ENCODE data around the gene ADPRS.

GRCh38 chr1:36092798-36093185, 4.1 kb downstream of the ADPRS start:
- TF ChIP-seq ELK4 (IDR thresholded peaks at IDR 0.05; ENCODE audit: borderline replicate concordance, low read depth, low read length): no peak
- no peak for TF ChIP-seq ZNF157 (tag by site-specific recombination; IDR thresholded peaks at IDR 0.05)
- TF ChIP-seq, protein P1, sequence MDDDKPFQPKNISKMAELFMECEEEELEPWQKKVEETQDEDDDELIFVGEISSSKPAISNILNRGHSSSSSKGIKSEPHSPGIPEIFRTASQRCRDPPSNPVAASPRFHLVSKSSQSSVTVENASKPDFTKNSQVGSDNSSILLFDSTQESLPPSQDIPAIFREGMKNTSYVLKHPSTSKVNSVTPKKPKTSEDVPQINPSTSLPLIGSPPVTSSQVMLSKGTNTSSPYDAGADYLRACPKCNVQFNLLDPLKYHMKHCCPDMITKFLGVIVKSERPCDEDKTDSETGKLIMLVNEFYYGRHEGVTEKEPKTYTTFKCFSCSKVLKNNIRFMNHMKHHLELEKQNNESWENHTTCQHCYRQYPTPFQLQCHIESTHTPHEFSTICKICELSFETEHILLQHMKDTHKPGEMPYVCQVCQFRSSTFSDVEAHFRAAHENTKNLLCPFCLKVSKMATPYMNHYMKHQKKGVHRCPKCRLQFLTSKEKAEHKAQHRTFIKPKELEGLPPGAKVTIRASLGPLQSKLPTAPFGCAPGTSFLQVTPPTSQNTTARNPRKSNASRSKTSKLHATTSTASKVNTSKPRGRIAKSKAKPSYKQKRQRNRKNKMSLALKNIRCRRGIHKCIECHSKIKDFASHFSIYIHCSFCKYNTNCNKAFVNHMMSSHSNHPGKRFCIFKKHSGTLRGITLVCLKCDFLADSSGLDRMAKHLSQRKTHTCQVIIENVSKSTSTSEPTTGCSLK (tag by site-specific recombination; IDR thresholded peaks at IDR 0.05): no peak
- TF ChIP-seq SP7 (tag by site-specific recombination; IDR thresholded peaks at IDR 0.05): no peak
- TF ChIP-seq ZNF660 (tag by site-specific recombination; IDR thresholded peaks at IDR 0.05): no peak
- TF ChIP-seq ZNF530 (tag by site-specific recombination; IDR thresholded peaks at IDR 0.05; ENCODE audit: low read depth): no peak
- no peak for TF ChIP-seq ZBTB21 (tag by site-specific recombination; IDR thresholded peaks at IDR 0.05)
- TF ChIP-seq, protein P2, sequence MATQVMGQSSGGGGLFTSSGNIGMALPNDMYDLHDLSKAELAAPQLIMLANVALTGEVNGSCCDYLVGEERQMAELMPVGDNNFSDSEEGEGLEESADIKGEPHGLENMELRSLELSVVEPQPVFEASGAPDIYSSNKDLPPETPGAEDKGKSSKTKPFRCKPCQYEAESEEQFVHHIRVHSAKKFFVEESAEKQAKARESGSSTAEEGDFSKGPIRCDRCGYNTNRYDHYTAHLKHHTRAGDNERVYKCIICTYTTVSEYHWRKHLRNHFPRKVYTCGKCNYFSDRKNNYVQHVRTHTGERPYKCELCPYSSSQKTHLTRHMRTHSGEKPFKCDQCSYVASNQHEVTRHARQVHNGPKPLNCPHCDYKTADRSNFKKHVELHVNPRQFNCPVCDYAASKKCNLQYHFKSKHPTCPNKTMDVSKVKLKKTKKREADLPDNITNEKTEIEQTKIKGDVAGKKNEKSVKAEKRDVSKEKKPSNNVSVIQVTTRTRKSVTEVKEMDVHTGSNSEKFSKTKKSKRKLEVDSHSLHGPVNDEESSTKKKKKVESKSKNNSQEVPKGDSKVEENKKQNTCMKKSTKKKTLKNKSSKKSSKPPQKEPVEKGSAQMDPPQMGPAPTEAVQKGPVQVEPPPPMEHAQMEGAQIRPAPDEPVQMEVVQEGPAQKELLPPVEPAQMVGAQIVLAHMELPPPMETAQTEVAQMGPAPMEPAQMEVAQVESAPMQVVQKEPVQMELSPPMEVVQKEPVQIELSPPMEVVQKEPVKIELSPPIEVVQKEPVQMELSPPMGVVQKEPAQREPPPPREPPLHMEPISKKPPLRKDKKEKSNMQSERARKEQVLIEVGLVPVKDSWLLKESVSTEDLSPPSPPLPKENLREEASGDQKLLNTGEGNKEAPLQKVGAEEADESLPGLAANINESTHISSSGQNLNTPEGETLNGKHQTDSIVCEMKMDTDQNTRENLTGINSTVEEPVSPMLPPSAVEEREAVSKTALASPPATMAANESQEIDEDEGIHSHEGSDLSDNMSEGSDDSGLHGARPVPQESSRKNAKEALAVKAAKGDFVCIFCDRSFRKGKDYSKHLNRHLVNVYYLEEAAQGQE (tag by site-specific recombination; IDR thresholded peaks at IDR 0.05): no peak
- TF ChIP-seq GLI4 (tag by site-specific recombination; IDR thresholded peaks at IDR 0.05): no peak
- no peak for TF ChIP-seq TSHZ1 (tag by site-specific recombination; IDR thresholded peaks at IDR 0.05; ENCODE audit: borderline replicate concordance)
- no peak for TF ChIP-seq CTCF (tag by site-specific recombination; IDR thresholded peaks at IDR 0.05)
- no peak for TF ChIP-seq ZNF274 (IDR thresholded peaks at IDR 0.05; ENCODE audit: low read length)
- TF ChIP-seq ZNF274 (tag by site-specific recombination; IDR thresholded peaks at IDR 0.05; ENCODE audit: borderline replicate concordance): no peak

Data from HEK293 (cell line).